Ovary (tissue), 9 donors: ENCODE data around the gene RNF8. TPM values are rescaled to one million over a fixed set of nuclear protein-coding genes. Genes with fewer than 3 reads are reported as not detected.
A peak's percentile ranks its signal among the peaks of the same experiment; 100 is the strongest.

Source experiments
- DNase-seq, 5 donors: peaks; one replicate each; pipeline ENCODE4 v3.0.0-alpha.2; 2019 to 2020
- H3K27ac ChIP-seq, 2 donors: fragments of 200-600 bp; one replicate each; pipeline versions ENCODE4 v1.5.1 to v1.8.0; 2019 to 2022
- H3K27me3 ChIP-seq: fragments of 200-600 bp; one replicate; pipeline ENCODE4 v1.8.0; 2022
- H3K36me3 ChIP-seq: fragments of 200-600 bp; sonication (generic); one replicate; pipeline ENCODE4 v1.5.1; 2019
- H3K4me1 ChIP-seq: one replicate; pipeline ENCODE4 v1.8.1; 2013; ENCODE audit warnings: mild to moderate bottlenecking, moderate library complexity; ENCODE audit not compliant: insufficient read depth
- H3K4me3 ChIP-seq: fragments of 200-600 bp; sonication (generic); one replicate; pipeline ENCODE4 v1.5.1; 2017
- H3K9me3 ChIP-seq, 2 donors: fragments of 200-600 bp in 1 of 2; sonication (generic) in 1 of 2; one replicate each; pipeline versions ENCODE4 v1.5.1 to v1.8.1; 2013 to 2019; ENCODE audit warnings: mild to moderate bottlenecking in 1 of 2, moderate library complexity in 1 of 2
- CTCF ChIP-seq, 3 donors: fragments of 450-650 bp in 2 of 3; fragments of 200-600 bp in 1 of 3; IDR thresholded peaks; one replicate each; pipeline versions ENCODE4 v1.5.1 to v1.8.0; 2016 to 2022; ENCODE audit warnings: antibody characterized with exemption in 3 of 3, mild to moderate bottlenecking in 1 of 3
- EP300 ChIP-seq: sonication (generic); formaldehyde crosslinking; IDR thresholded peaks from one replicate; pipeline ENCODE4 v1.6.1; 2017; ENCODE audit warnings: antibody characterized with exemption
- POLR2A ChIP-seq: fragments of 450-650 bp; IDR thresholded peaks from one replicate; pipeline ENCODE4 v1.6.1; 2017; ENCODE audit warnings: antibody characterized with exemption, mild to moderate bottlenecking, moderate library complexity
- WGBS, 3 donors: extraction: QIAGEN DNeasy Blood & Tissue Kit in 1 of 3; methylation state at CpG; one replicate each; pipeline versions ENCODE4 v1.1.5 to v1.1.7; 2013 to 2017; 5-methylcytosine and 5-hydroxymethylcytosine counted together
- intact Hi-C, 4 donors: fragments of 100-400 bp; cut with DNase I; formaldehyde crosslinking; loops; one replicate each; pipeline versions ENCODE4 v1.11.0 to v1.15.1; 2022 to 2023
- polyA plus RNA-seq, 2 donors: library from polyadenylated mRNA; stranded (reverse); fragments of 200-250 nt in 1 of 2; fragments of 350-450 nt in 1 of 2; fragmentation: Illumina TruSeq in 1 of 2; extraction: RNeasy Lipid Tissue Mini Kit (QIAGEN cat#74804) in 1 of 2; gene quantifications; one replicate each; pipeline ENCODE4 v1.2.3, GENCODE V29; 2013 to 2014
- total RNA-seq, 7 donors: library from RNA; depleted of rRNA in 2 of 7; stranded (reverse); fragments of >200 nt in 2 of 7; fragmentation: NEBNext Ultra II Directional in 3 of 7; extraction: Animal tissue kit (Norgen Biotek cat#: 25700) in 3 of 7; gene quantifications; one replicate each; pipeline versions ENCODE4 v1.1.0 to v1.2.4, GENCODE V29; 2016 to 2023
- donor health status: DM: no; HTN: no; CAD: no; lungs with moderate emphysema.
- donor health status: DM: no; HTN: no; CAD: no.
- donor health status: Bipolar disorder and iron deficiency.
- donor health status: DM: yes; HTN: yes; CAD: no.
- donor health status: DM: no; HTN: no; CAD: no.
- donor health status: DM: yes; HTN: yes; CAD: no.

RNF8 gene
- total and polyA plus RNA-seq, 9 donors, result 10.0 to 27.1 (median 17.6) TPM

GRCh38 chr6:37319856-37320480 is 33.8 kb upstream of the RNF8 start:
- TF ChIP-seq CTCF (IDR thresholded peaks at IDR 0.05) (no peak), POLR2A (no peak), EP300 (no peak)
- H3K9me3 ChIP-seq, result no peaks in the 10 kb centered on the region
- no peak for DNase-seq
- no peaks in the 10 kb centered on the region for H3K4me1 ChIP-seq
- no peaks in the 10 kb centered on the region for H3K27me3 ChIP-seq
- H3K27ac ChIP-seq, result no peak overlapping the region
- no peaks in the 10 kb centered on the region for H3K36me3 ChIP-seq
- 83 to 88% (median 83%) methylated on average over 4 of the region's 4 CpGs for WGBS, 3 donors
- H3K4me3 ChIP-seq, result no peak overlapping the region
- intact Hi-C loops, result loop anchor here in 1 of 4 donors (10.0 kb wide), 1 partner anchor 375 kb away; the partner anchor contains the start of gene MDGA1

GRCh38 chr6:37320646-37321045 is 33.1 kb upstream of the RNF8 start:
- no peak for TF ChIP-seq CTCF (IDR thresholded peaks at IDR 0.05)
- no peak for TF ChIP-seq POLR2A
- no peak for TF ChIP-seq EP300
- H3K4me3 ChIP-seq, result no peak overlapping the region
- no peaks in the 10 kb centered on the region for H3K36me3 ChIP-seq
- H3K27ac ChIP-seq, result no peak overlapping the region
- H3K27me3 ChIP-seq, result no peaks in the 10 kb centered on the region
- WGBS, 3 donors, result 81 to 94% (median 87%) methylated on average over 8 of the region's 8 CpGs
- H3K4me1 ChIP-seq, result no peaks in the 10 kb centered on the region
- no peaks in the 10 kb centered on the region for H3K9me3 ChIP-seq
- intact Hi-C loops, result loop anchor here in 1 of 4 donors (10.0 kb wide), 1 partner anchor 374 kb away; the partner anchor contains the start of gene MDGA1
- no peak for DNase-seq

GRCh38 chr6:37321101-37321500 is 32.7 kb upstream of the RNF8 start:
- Histone ChIP-seq H3K27me3 (no peaks in the 10 kb centered on the region), H3K4me3 (no peak overlapping the region), H3K9me3 (no peaks in the 10 kb centered on the region), H3K36me3 (no peaks in the 10 kb centered on the region), H3K27ac (no peak overlapping the region), H3K4me1 (no peaks in the 10 kb centered on the region)
- DNase-seq, result no peak
- intact Hi-C loops, result loop anchor here in 1 of 4 donors (10.0 kb wide), 1 partner anchor 374 kb away; the partner anchor contains the start of gene MDGA1
- TF ChIP-seq POLR2A, result no peak

- 80 to 83% (median 80%) methylated on average over 8 of the region's 8 CpGs for WGBS, 3 donors
- no peaks in the 10 kb centered on the region for H3K4me1 ChIP-seq
- no peaks in the 10 kb centered on the region for H3K36me3 ChIP-seq
- intact Hi-C loops, result loop anchor here in 1 of 4 donors (10.0 kb wide), 1 partner anchor 373 kb away; the partner anchor contains the start of gene MDGA1
- TF ChIP-seq POLR2A (no peak), EP300 (no peak)
- no peaks in the 10 kb centered on the region for H3K9me3 ChIP-seq
- no peak overlapping the region for H3K27ac ChIP-seq
- no peak overlapping the region for H3K4me3 ChIP-seq
- no peak for DNase-seq
- H3K27me3 ChIP-seq, result no peaks in the 10 kb centered on the region
Measured at GRCh38 chr6:37321516-37322415, 32.0 kb upstream of the RNF8 start.

GRCh38 chr6:37323580-37323979 is 30.2 kb upstream of the RNF8 start:
- Histone ChIP-seq H3K27me3 (no peaks in the 10 kb centered on the region), H3K4me3 (no peak overlapping the region), H3K4me1 (no peaks in the 10 kb centered on the region), H3K9me3 (no peaks in the 10 kb centered on the region), H3K27ac (peak overlapping the region in 1 of 2 donors; percentile 14), H3K36me3 (no peaks in the 10 kb centered on the region)
- DNase-seq, result no peak
- 4 to 26% (median 11%) methylated on average over 3 of the region's 3 CpGs for WGBS, 3 donors
- intact Hi-C loops, result loop anchor here in 1 of 4 donors (10.0 kb wide), 1 partner anchor 371 kb away; the partner anchor contains the start of gene MDGA1
- no peak for TF ChIP-seq EP300
- no peak for TF ChIP-seq POLR2A
- TF ChIP-seq CTCF (IDR thresholded peaks at IDR 0.05), result no peak
